GM23248 (cell line): ENCODE measurements around the gene HPGD. TPM values are rescaled to one million over a fixed set of nuclear protein-coding genes. Genes with fewer than 3 reads are reported as not detected.

ENCODE experiments used
- DNase-seq: peaks from one replicate; pipeline ENCODE4 v3.0.0-alpha.2; 2015
- H2AFZ ChIP-seq: fragments of 200-600 bp; sonication (generic); 2 replicates; pipeline ENCODE4 v1.6.1; 2016; ENCODE audit warnings: antibody characterized with exemption
- H3F3A ChIP-seq: fragments of 200-600 bp; sonication (generic); 2 replicates; pipeline ENCODE4 v1.6.1; 2016; ENCODE audit warnings: mild to moderate bottlenecking, antibody characterized with exemption, mixed run types; ENCODE audit not compliant: insufficient read depth
- H3K27ac ChIP-seq: fragments of 200-600 bp; sonication (generic); 2 replicates; pipeline ENCODE4 v1.5.1; 2016; ENCODE audit warnings: mild to moderate bottlenecking
- H3K27me3 ChIP-seq: fragments of 200-600 bp; sonication (generic); replicated peaks from 2 replicates; pipeline ENCODE4 v1.6.1; 2016; ENCODE audit warnings: mild to moderate bottlenecking; ENCODE audit not compliant: insufficient read depth
- H3K36me3 ChIP-seq: fragments of 200-600 bp; sonication (generic); 2 replicates; pipeline ENCODE4 v1.6.1; 2016; ENCODE audit warnings: low read depth, mild to moderate bottlenecking
- H3K4me1 ChIP-seq: fragments of 200-600 bp; sonication (generic); 2 replicates; pipeline ENCODE4 v1.6.1; 2016; ENCODE audit warnings: mild to moderate bottlenecking; ENCODE audit not compliant: insufficient read depth
- H3K4me2 ChIP-seq: fragments of 200-600 bp; sonication (generic); one replicate; pipeline ENCODE4 v1.6.1; 2016; ENCODE audit warnings: mild to moderate bottlenecking; ENCODE audit not compliant: unreplicated experiment
- H3K4me3 ChIP-seq: fragments of 200-600 bp; sonication (generic); 2 replicates; pipeline ENCODE4 v1.5.1; 2016; ENCODE audit warnings: mild to moderate bottlenecking
- H3K79me2 ChIP-seq: fragments of 200-600 bp; sonication (generic); 2 replicates; pipeline ENCODE4 v1.6.1; 2016; ENCODE audit warnings: mild to moderate bottlenecking; ENCODE audit not compliant: insufficient read depth
- H3K9ac ChIP-seq: fragments of 200-600 bp; sonication (generic); 2 replicates; pipeline ENCODE4 v1.6.1; 2016; ENCODE audit warnings: mild to moderate bottlenecking
- H3K9me2 ChIP-seq: fragments of 200-600 bp; sonication (generic); 2 replicates; pipeline ENCODE4 v1.6.1; 2016; ENCODE audit warnings: mixed run types, mild to moderate bottlenecking, moderate library complexity; ENCODE audit not compliant: insufficient read depth
- H3K9me3 ChIP-seq: fragments of 200-600 bp; sonication (generic); one replicate; pipeline ENCODE4 v1.6.1; 2017; ENCODE audit warnings: low read depth
- H4K20me1 ChIP-seq: fragments of 200-600 bp; sonication (generic); 2 replicates; pipeline ENCODE4 v1.6.0; 2016; ENCODE audit not compliant: insufficient read depth
- EZH2 ChIP-seq: fragments of 200-600 bp; sonication (generic); IDR thresholded peaks from 2 replicates; pipeline ENCODE4 v1.6.1; 2018; ENCODE audit warnings: antibody characterized with exemption, mild to moderate bottlenecking; ENCODE audit not compliant: insufficient read depth, poor library complexity, severe bottlenecking
- EZH2phosphoT487 ChIP-seq: fragments of 200-600 bp; sonication (generic); IDR thresholded peaks from 2 replicates; pipeline ENCODE4 v1.6.1; 2018; ENCODE audit warnings: antibody characterized with exemption, moderate library complexity, mild to moderate bottlenecking, low read depth; ENCODE audit not compliant: insufficient read depth
- WGBS, 2 experiments: methylation state at CpG; one replicate each; pipeline ENCODE4 v1.1.6; 2015 to 2017; ENCODE audit warnings: low lambda C conversion rate in 2 of 2, low coverage in 1 of 2; ENCODE audit errors: missing lambda C conversion rate in 2 of 2; 5-methylcytosine and 5-hydroxymethylcytosine counted together
- in situ Hi-C: fragments of 300-500 bp; cut with MboI; formaldehyde crosslinking; loops from 2 replicates; pipeline ENCODE4 v1.15.0; 2020
- polyA plus RNA-seq: library from polyadenylated mRNA; unstranded; fragments of >200 nt; fragmentation: Nextera tagmentation; extraction: Ambion mirVana; gene quantifications from 2 replicates; pipeline ENCODE4 v1.2.1, GENCODE V29; 2016
- total RNA-seq: library from RNA; depleted of rRNA; stranded (reverse); fragments of >200 nt; shearing (Covaris generic); gene quantifications from 2 replicates; pipeline ENCODE4 v1.2.3, GENCODE V29; 2014

Gene HPGD
- total and polyA plus RNA-seq, 2 experiments from 2014 or later, result not detected

DNA sequence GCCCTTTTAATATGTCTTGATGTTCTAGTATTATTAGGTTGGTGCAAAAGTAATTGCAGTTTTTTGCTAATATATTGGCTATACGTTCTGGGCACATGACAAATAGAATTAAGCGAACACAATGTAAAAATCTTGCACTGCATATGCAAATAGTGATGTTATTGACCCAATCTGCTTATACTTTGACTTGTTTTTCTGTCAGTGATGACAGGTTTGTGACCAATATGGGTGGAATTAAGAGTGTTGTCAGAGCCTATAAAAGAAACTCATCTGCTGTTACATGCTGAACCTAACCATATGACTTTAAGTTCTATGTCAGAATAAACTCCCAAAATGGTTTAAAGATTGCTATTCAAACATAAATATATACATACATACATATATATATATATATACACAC lies 30.7 kb upstream of the HPGD start:
- no peaks in the 10 kb centered on the region for H4K20me1 ChIP-seq
- no peaks in the 10 kb centered on the region for H3K9me3 ChIP-seq
- DNase-seq, result peak; percentile 4
- no peak overlapping the region for H3K9ac ChIP-seq
- H3F3A ChIP-seq, result peaks cover 11% of the 10 kb centered on the region; the same call in 1 of the 2 replicates
- WGBS, 2 experiments, result 26% methylated on average over 2 of the region's 2 CpGs
- H3K4me3 ChIP-seq, result no peak overlapping the region
- H3K27me3 ChIP-seq, result no peaks in the 10 kb centered on the region
- no peak for TF ChIP-seq EZH2
- no peak for TF ChIP-seq EZH2phosphoT487
- H2AFZ ChIP-seq, result no peak overlapping the region
- no peaks in the 10 kb centered on the region for H3K79me2 ChIP-seq
- in situ Hi-C loops, result no loop called here
- no peak overlapping the region for H3K4me2 ChIP-seq
- peaks cover 13% of the 10 kb centered on the region for H3K4me1 ChIP-seq
- no peaks in the 10 kb centered on the region for H3K9me2 ChIP-seq
- no peaks in the 10 kb centered on the region for H3K36me3 ChIP-seq
- H3K27ac ChIP-seq, result no peak overlapping the region

DNA sequence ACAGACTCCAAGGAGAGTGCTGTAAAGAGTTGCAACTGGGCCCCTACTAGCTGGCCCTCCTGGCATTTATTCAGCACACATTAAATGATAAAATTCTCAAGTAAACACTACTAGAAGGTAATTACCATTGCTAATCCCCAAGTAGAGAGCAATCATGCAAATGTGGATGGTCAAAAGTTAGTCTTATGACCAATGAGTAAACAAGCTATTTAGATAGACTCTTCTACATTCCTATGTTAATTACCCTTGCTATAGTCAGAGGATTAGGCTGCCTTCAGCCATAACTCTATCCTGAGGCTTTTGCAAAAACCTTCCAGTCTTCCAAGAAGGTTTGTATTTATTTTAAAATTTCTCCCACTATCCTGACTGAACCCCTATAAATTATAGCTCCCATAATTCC lies 28.3 kb upstream of the HPGD start:
- H3K36me3 ChIP-seq, result no peaks in the 10 kb centered on the region
- no peak overlapping the region for H2AFZ ChIP-seq
- H3K4me1 ChIP-seq, result peaks cover 13% of the 10 kb centered on the region
- no peak overlapping the region for H3K4me2 ChIP-seq
- DNase-seq, result no peak
- H3K9ac ChIP-seq, result no peak overlapping the region
- no peaks in the 10 kb centered on the region for H3K79me2 ChIP-seq
- no peak overlapping the region for H3K27ac ChIP-seq
- H3K27me3 ChIP-seq, result no peaks in the 10 kb centered on the region
- H3F3A ChIP-seq, result peaks cover 11% of the 10 kb centered on the region; the same call in 1 of the 2 replicates
- H3K9me3 ChIP-seq, result no peaks in the 10 kb centered on the region
- H3K4me3 ChIP-seq, result no peak overlapping the region
- in situ Hi-C loops, result no loop called here
- no peaks in the 10 kb centered on the region for H4K20me1 ChIP-seq
- no peak for TF ChIP-seq EZH2
- no peak for TF ChIP-seq EZH2phosphoT487
- no peaks in the 10 kb centered on the region for H3K9me2 ChIP-seq

DNA sequence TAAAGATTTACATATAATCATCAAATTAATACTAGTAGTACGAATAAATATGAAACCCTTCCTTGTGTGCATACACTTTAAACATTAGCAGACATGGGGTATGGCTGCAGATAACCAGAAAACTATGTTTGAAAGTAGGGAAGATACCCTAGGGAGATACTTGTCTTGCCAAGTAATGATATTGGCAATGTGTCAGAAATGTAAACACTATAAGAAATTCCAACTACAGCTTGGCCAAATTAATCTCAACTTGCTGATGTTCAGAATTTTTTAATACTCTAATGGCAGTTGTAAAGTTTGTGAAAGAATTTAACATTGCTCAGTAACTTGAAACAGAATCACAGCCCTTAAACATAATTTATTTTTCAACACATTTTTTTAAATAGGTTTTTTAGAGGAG lies 27.4 kb upstream of the HPGD start:
- Histone ChIP-seq H3K79me2 (no peaks in the 10 kb centered on the region), H3K27me3 (no peaks in the 10 kb centered on the region), H3K36me3 (no peaks in the 10 kb centered on the region), H3K4me3 (no peak overlapping the region), H3K9me2 (no peaks in the 10 kb centered on the region), H3K4me2 (no peak overlapping the region), H3K4me1 (peaks cover 13% of the 10 kb centered on the region), H4K20me1 (no peaks in the 10 kb centered on the region), H3F3A (peaks cover 11% of the 10 kb centered on the region; the same call in 1 of the 2 replicates), H3K9ac (no peak overlapping the region), H2AFZ (no peak overlapping the region), H3K9me3 (no peaks in the 10 kb centered on the region), H3K27ac (no peak overlapping the region)
- DNase-seq, result no peak
- WGBS, 2 experiments, result 78 to 81% methylated on average over 1 of the region's 1 CpG
- in situ Hi-C loops, result no loop called here
- TF ChIP-seq EZH2phosphoT487 (no peak), EZH2 (no peak)

DNA sequence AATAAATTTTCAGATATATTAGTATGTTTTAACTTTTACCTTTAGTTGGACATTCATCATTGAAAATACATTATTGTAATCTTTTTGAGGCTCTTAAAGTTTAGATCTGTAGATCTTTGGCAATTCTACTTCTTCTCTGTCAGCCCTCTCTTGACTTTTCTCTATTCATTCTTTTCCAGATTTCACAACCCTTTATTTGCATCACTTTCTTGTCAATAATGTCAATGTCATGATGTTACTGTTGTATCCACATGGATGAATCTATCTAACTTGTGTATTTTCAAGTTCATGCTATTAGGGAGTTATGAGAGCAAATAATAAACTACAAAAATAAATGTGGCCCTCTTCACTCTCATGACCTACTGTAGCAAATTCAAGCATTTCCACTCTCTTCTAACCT lies 23.0 kb upstream of the HPGD start:
- Histone ChIP-seq H3K4me1 (no peaks in the 10 kb centered on the region; the same call in 1 of the 2 replicates), H3K27me3 (no peaks in the 10 kb centered on the region), H3K4me3 (no peak overlapping the region), H3K9me3 (no peaks in the 10 kb centered on the region), H3K36me3 (no peaks in the 10 kb centered on the region), H3F3A (no peaks in the 10 kb centered on the region), H3K79me2 (no peaks in the 10 kb centered on the region), H4K20me1 (no peaks in the 10 kb centered on the region), H2AFZ (no peak overlapping the region), H3K9ac (no peak overlapping the region), H3K4me2 (no peak overlapping the region), H3K27ac (no peak overlapping the region), H3K9me2 (no peaks in the 10 kb centered on the region)
- in situ Hi-C loops, result no loop called here
- no peak for TF ChIP-seq EZH2
- no peak for TF ChIP-seq EZH2phosphoT487
- no peak for DNase-seq

DNA sequence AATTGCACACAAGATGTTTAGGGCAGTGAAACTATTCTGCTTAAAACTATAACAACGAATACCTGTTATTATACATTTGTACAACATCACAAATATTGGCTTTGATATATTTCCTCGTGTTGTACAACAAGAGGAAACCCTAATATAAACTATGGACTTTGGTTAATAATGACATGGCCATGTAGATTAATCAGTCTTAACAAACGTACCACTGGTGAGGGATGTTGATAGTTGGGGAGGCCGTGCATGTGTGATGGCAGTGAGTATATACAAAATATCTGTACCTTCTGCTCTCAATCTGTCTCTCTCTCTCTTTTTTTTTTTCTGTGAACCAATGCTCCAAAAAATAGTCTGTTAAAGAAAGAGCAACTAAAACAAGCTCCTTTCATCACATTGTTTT lies 22.2 kb upstream of the HPGD start:
- no peaks in the 10 kb centered on the region for H3K27me3 ChIP-seq
- H4K20me1 ChIP-seq, result no peaks in the 10 kb centered on the region
- no peaks in the 10 kb centered on the region for H3F3A ChIP-seq
- H3K36me3 ChIP-seq, result no peaks in the 10 kb centered on the region
- H2AFZ ChIP-seq, result no peak overlapping the region
- no peak overlapping the region for H3K4me3 ChIP-seq
- no peak overlapping the region for H3K4me2 ChIP-seq
- H3K9ac ChIP-seq, result no peak overlapping the region
- 49% methylated on average over 4 of the region's 4 CpGs for WGBS, 2 experiments
- no peaks in the 10 kb centered on the region for H3K9me2 ChIP-seq
- in situ Hi-C loops, result no loop called here
- H3K27ac ChIP-seq, result no peak overlapping the region
- H3K9me3 ChIP-seq, result no peaks in the 10 kb centered on the region
- no peaks in the 10 kb centered on the region for H3K79me2 ChIP-seq
- TF ChIP-seq EZH2phosphoT487 (no peak), EZH2 (no peak)
- no peaks in the 10 kb centered on the region; the same call in 1 of the 2 replicates for H3K4me1 ChIP-seq
- no peak for DNase-seq
